Stimulated activated CD4-positive, alpha-beta T cell treated with anti-CD3 and anti-CD28 coated beads, Interleukin-2, amount 100 ng/mL, for 4 hours (primary cell): ENCODE measurements around the gene FOXP1.

Experiments
- DNase-seq: peaks from one replicate; pipeline ENCODE4 v3.0.0-alpha.2; 2020; ENCODE audit warnings: low read depth

FOXP1 gene

GRCh38 chr3:71210257-71211007 lies 373.1 kb downstream of the FOXP1 start:
- DNase-seq: no peak

- no peak for DNase-seq
Measured at GRCh38 chr3:71208211-71209095, 375.1 kb downstream of the FOXP1 start.

DNA sequence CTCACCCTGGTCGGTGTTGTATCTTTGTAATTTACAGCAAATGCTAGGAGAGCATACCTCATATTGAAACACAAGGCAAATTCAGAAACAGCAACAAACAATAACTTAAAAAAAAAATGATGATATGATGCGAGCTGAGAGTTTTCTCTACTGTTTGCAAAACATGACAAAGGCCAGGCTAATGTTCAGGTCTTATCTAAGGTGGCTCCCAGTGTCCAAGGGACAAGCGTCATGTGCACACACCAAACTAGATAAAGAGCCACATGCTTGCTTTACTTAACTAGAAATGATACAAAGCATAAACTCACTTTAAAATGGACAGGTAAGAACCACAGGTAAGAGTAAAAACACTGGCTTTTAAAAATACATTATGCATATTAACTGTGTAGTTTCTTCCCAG lies 375.9 kb downstream of the FOXP1 start:
- no peak for DNase-seq

GRCh38 chr3:71206305-71207165 lies 377.0 kb downstream of the FOXP1 start:
- no peak for DNase-seq

DNA sequence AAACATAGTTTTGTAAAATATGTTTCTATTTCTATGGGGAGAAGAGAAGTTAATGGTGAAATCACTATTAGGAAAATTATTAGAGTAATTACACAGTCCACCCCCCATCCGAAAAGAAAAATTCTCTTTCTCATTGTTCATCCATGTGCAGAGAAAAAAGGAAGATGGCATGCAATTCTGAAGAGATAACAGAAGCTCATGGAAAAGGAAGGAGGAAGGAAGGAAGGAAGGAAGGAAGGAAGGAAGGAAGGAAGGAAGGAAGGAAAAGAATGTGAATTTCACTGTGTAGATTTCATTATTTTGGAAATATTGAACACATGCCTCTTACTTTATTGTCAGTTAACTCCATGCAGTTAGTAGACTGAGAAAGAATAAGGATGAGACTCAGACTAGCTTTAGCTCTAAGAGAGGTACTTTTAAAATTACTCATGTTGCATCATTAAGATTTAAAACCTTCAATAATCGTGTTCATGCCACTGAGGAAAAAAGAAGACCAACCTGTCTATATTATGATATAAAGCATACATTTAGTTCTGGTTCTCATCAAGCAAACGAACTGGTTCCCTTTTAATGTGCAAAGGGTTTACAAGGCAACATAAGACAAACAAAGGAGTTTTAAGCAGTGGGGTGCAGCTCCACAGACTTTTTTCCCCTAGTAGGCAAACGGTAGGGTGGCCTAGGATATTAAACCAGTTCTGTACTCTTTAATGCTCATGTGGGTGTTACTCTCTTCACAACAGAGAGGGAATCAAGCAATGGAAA lies 379.6 kb downstream of the FOXP1 start:
- DNase-seq: no peak

DNA sequence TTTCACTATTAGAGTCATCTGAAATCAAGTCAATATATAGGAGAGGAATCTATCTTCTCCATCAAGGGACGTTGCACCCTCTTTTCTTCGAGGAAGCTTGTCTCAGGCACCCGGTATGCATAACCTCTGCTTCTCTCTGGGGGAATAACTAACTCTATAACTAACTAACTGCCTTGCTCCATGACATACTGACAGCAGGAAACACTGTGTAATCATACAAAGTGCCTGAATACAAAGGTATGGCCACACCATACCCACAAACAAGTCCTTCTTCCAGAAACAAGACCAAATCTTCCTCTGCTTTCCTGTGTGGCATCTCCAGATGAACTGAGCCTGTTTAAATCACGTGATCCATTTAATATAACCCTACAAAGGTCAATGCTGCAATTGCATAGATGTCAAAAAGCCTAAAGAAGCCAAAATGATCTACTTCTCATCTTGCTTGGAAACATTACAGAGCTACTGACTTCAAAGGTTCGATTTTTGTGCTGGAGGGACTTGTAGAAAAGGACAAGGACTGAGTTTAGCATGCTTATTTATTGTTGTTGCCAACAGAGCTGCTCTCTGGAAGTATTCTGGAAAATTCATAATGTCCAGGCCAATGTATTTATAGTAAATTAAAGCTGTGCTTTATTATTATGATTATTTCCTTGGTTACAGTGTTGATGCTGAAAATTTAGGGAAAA lies 380.5 kb downstream of the FOXP1 start:
- no peak for DNase-seq

DNA sequence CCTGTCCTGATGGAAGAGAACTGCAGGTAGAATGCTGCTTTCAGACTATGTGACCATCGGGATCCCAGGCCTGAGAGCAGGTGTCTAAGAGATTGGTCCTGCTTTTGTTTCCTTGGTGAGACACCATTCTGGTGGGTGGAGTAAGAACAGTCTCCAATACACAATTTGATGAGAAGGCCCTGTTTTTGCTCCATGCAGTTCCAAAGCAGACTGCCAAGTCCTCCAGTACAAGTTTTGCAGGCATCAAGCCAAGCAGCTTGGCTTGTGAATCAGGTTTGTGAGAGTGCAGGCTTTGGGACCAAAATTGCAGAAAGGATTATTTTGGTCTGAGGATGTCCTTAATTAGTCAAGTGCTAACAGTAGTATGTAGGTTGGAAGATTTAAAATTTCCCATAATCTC lies 381.6 kb downstream of the FOXP1 start:
- no peak for DNase-seq

- no peak for DNase-seq
Measured at GRCh38 chr3:71197841-71198565, 385.5 kb downstream of the FOXP1 start.

DNA sequence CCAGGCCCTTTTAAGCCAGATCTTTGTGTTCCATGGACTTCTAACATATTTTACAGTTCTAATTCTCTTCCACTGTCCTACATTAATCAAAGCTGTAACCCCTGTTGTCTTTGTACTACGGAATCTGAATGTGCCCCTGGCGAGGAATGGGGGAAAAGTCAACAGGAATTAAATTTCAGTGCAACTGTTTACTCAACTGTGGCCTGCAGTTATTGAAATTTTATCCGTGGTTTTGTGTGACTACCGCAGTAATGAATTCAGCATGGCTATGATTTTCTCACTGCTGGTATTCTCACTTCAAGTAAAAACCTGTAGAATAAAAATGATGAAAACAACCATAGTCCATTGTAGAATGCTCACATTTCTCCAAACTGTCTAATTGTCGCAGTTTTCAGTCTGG lies 388.0 kb downstream of the FOXP1 start:
- DNase-seq: no peak

DNA sequence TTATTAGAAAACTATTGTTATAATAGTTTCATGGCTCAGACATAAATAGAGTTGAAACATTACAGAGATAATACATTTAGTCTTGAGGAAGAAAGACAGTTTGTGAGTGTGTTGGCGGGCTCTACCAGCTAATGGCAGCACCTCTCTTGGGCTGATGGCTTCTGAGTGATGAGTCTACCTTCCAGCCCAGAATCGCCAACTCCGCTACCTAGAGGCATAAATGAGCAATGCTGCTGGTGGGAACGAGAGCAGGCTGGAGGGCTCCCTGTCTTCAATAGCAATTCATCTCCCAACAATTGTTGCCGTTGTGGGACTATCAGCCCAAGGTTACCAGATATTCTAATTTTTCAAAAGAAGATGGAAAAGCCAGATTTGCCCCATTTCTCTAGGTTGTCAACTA lies 388.7 kb downstream of the FOXP1 start:
- DNase-seq: no peak

DNA sequence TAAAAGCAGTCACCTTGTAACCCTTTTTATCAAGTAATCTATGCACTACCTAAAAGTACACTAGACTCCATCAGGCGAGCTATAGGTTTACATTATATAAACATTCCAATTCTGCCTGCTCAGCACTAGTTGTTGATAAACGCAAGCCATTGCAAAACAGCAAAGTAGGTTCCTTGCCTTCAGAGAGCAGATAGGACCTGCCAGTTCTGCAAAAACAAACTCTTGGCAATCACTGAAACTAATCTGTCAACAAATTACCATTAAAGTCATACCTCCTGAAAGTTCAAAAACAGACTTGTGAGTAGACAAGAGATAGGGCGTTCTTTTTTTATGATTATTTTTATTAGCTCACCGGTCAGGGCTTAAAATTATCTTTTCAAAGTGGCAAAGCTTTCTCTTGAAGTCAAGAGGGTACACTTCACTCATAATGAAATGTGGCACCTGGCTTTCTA lies 392.5 kb downstream of the FOXP1 start:
- no peak for DNase-seq

DNA sequence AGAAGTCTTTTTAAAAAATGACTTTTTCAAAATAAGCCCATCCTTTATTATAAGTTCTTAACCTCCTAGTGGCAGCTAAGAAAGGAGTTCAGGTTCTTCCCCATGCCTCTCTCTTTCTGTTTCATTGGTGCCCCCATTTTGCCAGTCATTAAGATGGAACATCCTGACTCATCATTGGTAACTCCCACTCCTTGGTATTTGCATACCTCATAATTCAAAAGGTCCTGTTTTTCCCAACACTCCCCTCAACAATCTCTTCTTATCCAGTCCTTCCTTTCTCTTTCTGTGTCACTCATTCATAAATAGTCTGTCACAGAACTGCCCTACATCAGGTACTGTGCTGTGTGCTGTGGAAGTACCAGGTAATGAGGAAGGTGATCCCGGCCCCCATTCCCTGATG lies 394.0 kb downstream of the FOXP1 start:
- DNase-seq: no peak

DNA sequence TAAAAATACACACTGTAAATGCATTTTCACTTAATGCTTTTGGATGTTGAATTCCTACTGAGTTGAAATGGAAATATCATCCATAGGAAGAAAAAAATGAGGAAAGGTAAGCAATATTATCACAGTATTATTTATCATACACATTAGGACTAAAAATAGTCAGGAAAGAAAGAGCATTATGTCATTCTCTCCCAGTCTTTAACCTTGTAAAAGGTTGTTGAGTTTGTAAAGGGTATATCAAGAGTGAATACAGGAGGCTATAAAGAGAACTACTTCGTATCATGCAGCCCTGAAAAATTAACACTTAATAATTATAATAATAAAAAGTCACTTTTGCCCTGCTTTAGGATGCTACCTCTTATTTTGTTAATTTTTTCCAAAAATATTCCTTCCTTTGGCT lies 395.8 kb downstream of the FOXP1 start:
- no peak for DNase-seq

DNA sequence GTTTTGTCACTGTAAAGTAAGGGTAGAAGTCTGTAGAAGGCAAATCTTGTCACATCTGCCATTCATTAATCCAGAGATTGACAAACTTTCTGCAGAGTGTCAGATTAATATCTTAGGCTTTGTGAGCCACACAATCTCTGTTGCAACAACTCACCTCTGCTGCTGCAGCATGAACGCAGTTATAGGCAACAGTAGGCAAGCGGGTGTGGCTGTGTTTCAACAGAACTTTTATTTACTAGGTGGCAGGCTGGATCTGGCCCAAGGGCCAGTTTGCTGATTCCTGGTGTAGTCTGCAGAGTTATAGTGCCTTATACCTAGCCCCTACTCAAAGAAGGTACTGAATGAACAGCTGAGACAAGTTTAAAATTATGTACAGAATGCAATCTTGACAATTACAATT lies 396.7 kb downstream of the FOXP1 start:
- no peak for DNase-seq

GRCh38 chr3:71185733-71186455 lies 397.6 kb downstream of the FOXP1 start:
- no peak for DNase-seq

- no peak for DNase-seq
Measured at GRCh38 chr3:71184252-71184651, 399.3 kb downstream of the FOXP1 start.

DNA sequence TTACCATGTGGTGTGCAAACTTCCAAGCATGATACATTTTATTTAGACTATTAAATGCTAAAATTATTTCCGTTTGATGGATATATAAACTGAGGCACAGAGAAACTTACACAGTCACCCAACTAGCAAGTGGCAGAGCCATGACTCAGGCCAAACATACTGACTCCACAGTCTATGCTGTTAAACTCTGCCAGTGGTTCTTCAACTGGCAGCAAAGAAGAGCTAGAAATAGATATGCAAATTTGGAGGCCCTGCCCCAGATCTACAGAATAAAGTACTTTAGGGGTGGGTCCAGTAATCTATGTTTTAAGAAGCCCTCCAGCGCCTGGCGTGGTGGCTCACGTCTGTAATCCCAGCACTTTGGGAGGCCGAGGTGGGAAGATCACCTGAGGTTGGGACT lies 400.0 kb downstream of the FOXP1 start:
- no peak for DNase-seq

GRCh38 chr3:71180524-71180923 lies 403.0 kb downstream of the FOXP1 start:
- DNase-seq: no peak

GRCh38 chr3:71177375-71177774 lies 406.2 kb downstream of the FOXP1 start:
- DNase-seq: no peak

- DNase-seq: no peak
Measured at GRCh38 chr3:71176366-71176765, 407.2 kb downstream of the FOXP1 start.
